Measurements from ENCODE around the gene RSU1. TPM values are rescaled to one million over a fixed set of nuclear protein-coding genes. Genes with fewer than 3 reads are reported as not detected.

The RSU1 gene
- total and polyA plus RNA-seq, 2 of the 13 experiments (the other 11 are each of a cell fraction or from before 2014, with no cell fraction given), result 32.3 to 35.1 TPM

DNA sequence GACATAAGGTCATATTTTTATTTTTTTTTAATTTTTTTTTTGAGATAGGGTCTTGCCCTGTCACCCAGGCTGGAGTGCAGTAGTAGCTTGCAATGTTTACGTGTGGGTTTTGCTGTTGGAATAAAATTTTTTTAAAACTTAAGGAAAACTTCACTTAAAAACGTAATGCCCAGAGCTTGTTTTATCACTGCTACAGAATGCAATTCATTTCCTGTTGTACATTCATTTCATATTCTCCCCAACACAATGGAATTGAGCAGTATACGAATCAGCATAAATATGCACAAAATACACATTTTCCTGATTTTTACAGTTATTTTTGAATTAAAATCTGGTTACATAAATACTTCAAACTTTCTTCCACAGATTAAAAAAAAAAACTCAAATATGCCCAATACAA lies 40.3 kb downstream of the RSU1 start (continued):
- TF ChIP-seq, protein P1, sequence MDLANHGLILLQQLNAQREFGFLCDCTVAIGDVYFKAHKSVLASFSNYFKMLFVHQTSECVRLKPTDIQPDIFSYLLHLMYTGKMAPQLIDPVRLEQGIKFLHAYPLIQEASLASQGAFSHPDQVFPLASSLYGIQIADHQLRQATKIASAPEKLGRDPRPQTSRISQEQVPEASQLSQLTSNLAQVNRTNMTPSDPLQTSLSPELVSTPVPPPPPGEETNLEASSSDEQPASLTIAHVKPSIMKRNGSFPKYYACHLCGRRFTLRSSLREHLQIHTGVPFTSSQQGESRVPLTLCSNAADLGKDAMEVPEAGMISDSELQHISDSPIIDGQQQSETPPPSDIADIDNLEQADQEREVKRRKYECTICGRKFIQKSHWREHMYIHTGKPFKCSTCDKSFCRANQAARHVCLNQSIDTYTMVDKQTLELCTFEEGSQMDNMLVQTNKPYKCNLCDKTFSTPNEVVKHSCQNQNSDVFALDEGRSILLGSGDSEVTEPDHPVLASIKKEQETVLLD (CRISPR knock-in tag; IDR thresholded peaks at IDR 0.05; ENCODE audit: low read depth), result no peak
- TF ChIP-seq ZNF75D (CRISPR knock-in tag; IDR thresholded peaks at IDR 0.05; ENCODE audit: borderline replicate concordance) (no peak), NCOA2 (CRISPR knock-in tag; IDR thresholded peaks at IDR 0.05) (no peak), ZNF777 (CRISPR knock-in tag; IDR thresholded peaks at IDR 0.05) (no peak), ZNF121 (CRISPR knock-in tag; IDR thresholded peaks at IDR 0.05) (no peak), CREB1 (IDR thresholded peaks at IDR 0.05) (no peak), CREB1 (CRISPR knock-in tag; IDR thresholded peaks at IDR 0.05) (no peak), ZNF446 (CRISPR knock-in tag; IDR thresholded peaks at IDR 0.05) (no peak), ZMYM4 (CRISPR knock-in tag; IDR thresholded peaks at IDR 0.05) (no peak)
- TF ChIP-seq, protein P2, sequence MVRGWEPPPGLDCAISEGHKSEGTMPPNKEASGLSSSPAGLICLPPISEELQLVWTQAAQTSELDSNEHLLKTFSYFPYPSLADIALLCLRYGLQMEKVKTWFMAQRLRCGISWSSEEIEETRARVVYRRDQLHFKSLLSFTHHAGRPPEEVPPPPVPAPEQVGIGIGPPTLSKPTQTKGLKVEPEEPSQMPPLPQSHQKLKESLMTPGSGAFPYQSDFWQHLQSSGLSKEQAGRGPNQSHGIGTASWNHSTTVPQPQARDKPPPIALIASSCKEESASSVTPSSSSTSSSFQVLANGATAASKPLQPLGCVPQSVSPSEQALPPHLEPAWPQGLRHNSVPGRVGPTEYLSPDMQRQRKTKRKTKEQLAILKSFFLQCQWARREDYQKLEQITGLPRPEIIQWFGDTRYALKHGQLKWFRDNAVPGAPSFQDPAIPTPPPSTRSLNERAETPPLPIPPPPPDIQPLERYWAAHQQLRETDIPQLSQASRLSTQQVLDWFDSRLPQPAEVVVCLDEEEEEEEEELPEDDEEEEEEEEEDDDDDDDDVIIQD (CRISPR knock-in tag; IDR thresholded peaks at IDR 0.05; ENCODE audit: low read depth), result no peak
- TF ChIP-seq, protein P3, sequence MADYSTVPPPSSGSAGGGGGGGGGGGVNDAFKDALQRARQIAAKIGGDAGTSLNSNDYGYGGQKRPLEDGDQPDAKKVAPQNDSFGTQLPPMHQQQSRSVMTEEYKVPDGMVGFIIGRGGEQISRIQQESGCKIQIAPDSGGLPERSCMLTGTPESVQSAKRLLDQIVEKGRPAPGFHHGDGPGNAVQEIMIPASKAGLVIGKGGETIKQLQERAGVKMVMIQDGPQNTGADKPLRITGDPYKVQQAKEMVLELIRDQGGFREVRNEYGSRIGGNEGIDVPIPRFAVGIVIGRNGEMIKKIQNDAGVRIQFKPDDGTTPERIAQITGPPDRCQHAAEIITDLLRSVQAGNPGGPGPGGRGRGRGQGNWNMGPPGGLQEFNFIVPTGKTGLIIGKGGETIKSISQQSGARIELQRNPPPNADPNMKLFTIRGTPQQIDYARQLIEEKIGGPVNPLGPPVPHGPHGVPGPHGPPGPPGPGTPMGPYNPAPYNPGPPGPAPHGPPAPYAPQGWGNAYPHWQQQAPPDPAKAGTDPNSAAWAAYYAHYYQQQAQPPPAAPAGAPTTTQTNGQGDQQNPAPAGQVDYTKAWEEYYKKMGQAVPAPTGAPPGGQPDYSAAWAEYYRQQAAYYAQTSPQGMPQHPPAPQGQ (CRISPR knock-in tag; IDR thresholded peaks at IDR 0.05; ENCODE audit: borderline replicate concordance), result no peak
- TF ChIP-seq, protein P4, sequence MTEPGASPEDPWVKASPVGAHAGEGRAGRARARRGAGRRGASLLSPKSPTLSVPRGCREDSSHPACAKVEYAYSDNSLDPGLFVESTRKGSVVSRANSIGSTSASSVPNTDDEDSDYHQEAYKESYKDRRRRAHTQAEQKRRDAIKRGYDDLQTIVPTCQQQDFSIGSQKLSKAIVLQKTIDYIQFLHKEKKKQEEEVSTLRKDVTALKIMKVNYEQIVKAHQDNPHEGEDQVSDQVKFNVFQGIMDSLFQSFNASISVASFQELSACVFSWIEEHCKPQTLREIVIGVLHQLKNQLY (CRISPR knock-in tag; IDR thresholded peaks at IDR 0.05), result no peak
- TF ChIP-seq, protein P5, sequence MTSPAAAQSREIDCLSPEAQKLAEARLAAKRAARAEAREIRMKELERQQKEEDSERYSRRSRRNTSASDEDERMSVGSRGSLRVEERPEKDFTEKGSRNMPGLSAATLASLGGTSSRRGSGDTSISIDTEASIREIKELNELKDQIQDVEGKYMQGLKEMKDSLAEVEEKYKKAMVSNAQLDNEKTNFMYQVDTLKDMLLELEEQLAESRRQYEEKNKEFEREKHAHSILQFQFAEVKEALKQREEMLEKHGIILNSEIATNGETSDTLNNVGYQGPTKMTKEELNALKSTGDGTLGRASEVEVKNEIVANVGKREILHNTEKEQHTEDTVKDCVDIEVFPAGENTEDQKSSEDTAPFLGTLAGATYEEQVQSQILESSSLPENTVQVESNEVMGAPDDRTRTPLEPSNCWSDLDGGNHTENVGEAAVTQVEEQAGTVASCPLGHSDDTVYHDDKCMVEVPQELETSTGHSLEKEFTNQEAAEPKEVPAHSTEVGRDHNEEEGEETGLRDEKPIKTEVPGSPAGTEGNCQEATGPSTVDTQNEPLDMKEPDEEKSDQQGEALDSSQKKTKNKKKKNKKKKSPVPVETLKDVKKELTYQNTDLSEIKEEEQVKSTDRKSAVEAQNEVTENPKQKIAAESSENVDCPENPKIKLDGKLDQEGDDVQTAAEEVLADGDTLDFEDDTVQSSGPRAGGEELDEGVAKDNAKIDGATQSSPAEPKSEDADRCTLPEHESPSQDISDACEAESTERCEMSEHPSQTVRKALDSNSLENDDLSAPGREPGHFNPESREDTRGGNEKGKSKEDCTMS (CRISPR knock-in tag; conservative IDR thresholded peaks at IDR 0.05), result no peak
- TF ChIP-seq, protein P6, sequence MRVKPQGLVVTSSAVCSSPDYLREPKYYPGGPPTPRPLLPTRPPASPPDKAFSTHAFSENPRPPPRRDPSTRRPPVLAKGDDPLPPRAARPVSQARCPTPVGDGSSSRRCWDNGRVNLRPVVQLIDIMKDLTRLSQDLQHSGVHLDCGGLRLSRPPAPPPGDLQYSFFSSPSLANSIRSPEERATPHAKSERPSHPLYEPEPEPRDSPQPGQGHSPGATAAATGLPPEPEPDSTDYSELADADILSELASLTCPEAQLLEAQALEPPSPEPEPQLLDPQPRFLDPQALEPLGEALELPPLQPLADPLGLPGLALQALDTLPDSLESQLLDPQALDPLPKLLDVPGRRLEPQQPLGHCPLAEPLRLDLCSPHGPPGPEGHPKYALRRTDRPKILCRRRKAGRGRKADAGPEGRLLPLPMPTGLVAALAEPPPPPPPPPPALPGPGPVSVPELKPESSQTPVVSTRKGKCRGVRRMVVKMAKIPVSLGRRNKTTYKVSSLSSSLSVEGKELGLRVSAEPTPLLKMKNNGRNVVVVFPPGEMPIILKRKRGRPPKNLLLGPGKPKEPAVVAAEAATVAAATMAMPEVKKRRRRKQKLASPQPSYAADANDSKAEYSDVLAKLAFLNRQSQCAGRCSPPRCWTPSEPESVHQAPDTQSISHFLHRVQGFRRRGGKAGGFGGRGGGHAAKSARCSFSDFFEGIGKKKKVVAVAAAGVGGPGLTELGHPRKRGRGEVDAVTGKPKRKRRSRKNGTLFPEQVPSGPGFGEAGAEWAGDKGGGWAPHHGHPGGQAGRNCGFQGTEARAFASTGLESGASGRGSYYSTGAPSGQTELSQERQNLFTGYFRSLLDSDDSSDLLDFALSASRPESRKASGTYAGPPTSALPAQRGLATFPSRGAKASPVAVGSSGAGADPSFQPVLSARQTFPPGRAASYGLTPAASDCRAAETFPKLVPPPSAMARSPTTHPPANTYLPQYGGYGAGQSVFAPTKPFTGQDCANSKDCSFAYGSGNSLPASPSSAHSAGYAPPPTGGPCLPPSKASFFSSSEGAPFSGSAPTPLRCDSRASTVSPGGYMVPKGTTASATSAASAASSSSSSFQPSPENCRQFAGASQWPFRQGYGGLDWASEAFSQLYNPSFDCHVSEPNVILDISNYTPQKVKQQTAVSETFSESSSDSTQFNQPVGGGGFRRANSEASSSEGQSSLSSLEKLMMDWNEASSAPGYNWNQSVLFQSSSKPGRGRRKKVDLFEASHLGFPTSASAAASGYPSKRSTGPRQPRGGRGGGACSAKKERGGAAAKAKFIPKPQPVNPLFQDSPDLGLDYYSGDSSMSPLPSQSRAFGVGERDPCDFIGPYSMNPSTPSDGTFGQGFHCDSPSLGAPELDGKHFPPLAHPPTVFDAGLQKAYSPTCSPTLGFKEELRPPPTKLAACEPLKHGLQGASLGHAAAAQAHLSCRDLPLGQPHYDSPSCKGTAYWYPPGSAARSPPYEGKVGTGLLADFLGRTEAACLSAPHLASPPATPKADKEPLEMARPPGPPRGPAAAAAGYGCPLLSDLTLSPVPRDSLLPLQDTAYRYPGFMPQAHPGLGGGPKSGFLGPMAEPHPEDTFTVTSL (CRISPR knock-in tag; IDR thresholded peaks at IDR 0.05; ENCODE audit: borderline replicate concordance), result no peak

All from HepG2 (cell line).